ENCODE data around the gene RBPJL.

The RBPJL gene, protein sequence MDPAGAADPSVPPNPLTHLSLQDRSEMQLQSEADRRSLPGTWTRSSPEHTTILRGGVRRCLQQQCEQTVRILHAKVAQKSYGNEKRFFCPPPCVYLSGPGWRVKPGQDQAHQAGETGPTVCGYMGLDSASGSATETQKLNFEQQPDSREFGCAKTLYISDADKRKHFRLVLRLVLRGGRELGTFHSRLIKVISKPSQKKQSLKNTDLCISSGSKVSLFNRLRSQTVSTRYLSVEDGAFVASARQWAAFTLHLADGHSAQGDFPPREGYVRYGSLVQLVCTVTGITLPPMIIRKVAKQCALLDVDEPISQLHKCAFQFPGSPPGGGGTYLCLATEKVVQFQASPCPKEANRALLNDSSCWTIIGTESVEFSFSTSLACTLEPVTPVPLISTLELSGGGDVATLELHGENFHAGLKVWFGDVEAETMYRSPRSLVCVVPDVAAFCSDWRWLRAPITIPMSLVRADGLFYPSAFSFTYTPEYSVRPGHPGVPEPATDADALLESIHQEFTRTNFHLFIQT

DNA sequence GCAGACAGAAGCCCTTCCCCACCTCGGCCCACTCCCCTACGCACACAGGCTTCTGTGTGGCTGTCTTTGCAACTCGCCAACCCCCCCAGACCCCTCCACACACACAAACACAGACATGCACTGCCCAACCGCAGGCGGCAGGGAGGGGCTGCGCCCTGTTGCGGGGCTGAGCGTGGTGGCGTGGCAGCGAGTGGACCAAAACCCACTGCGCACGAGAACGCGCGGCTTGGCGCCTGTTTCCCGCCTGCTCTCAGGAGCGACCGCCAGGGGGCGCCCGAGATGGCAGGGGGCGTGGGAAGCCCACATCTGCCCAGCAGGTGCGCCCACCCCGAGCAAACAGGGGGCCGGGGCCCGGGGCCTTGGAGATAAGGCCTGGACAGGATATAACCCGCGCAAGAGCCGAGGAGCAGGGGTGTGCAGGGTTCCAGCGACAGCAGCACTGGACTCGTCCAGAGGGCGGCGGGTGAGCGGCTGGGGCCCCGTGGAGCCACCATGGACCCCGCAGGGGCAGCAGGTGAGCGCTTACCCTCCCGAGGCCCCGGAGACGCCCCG, at the start of gene RBPJL:
Gene RBPJL, plus strand, starts transcription at position 410 of the 552 bp plus-strand sequence. Its CDS starts 83 bp downstream, at position 493.
- H3K9me3 ChIP-seq: no peaks in the 10 kb centered on the region
- H3K36me3 ChIP-seq: no peaks in the 10 kb centered on the region
- H3K4me3 ChIP-seq (ENCODE audit: low read depth in 1 of 2, low read length in 1 of 2): no peak within 1 kb of the TSS
- peaks cover 3 to 6% of the 10 kb centered on the region in 2 experiments for H3K4me1 ChIP-seq (ENCODE audit: control insufficient read depth in 1 of 2, insufficient read depth in 1 of 2, low read depth in 1 of 2, low read length in 1 of 2)
- H3K27ac ChIP-seq: no peak within 1 kb of the TSS
- TF ChIP-seq, protein P1, sequence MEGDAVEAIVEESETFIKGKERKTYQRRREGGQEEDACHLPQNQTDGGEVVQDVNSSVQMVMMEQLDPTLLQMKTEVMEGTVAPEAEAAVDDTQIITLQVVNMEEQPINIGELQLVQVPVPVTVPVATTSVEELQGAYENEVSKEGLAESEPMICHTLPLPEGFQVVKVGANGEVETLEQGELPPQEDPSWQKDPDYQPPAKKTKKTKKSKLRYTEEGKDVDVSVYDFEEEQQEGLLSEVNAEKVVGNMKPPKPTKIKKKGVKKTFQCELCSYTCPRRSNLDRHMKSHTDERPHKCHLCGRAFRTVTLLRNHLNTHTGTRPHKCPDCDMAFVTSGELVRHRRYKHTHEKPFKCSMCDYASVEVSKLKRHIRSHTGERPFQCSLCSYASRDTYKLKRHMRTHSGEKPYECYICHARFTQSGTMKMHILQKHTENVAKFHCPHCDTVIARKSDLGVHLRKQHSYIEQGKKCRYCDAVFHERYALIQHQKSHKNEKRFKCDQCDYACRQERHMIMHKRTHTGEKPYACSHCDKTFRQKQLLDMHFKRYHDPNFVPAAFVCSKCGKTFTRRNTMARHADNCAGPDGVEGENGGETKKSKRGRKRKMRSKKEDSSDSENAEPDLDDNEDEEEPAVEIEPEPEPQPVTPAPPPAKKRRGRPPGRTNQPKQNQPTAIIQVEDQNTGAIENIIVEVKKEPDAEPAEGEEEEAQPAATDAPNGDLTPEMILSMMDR (IDR thresholded peaks at IDR 0.05): peak; percentile 61
- H3K27me3 ChIP-seq: peaks cover 61% of the 10 kb centered on the region

DNA sequence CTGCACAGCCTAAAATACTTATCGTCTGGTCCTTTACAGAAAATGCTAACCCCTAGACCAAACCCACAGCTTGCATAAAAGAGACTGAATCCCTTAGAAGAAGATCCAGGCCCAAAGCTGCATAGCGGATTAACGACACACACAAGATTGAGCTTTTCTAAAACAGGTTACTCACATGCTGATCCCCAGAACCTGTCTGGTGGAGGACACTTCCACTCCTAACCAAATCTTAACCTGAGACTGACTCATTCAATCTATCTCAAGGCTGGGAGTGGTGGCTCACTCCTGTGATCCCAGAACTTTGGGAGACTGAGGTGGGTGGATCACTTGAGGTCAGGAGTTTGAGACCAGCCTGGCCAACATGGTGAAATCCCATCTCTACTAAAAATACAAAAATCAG, 49.5 kb upstream of the RBPJL start:
- H3K4me3 ChIP-seq (ENCODE audit: low read depth in 1 of 2, low read length in 1 of 2): no peak overlapping the region
- TF ChIP-seq, protein P1 (IDR thresholded peaks at IDR 0.05): no peak
- H3K9me3 ChIP-seq: no peaks in the 10 kb centered on the region
- peaks cover 37% of the 10 kb centered on the region in 2 experiments for H3K4me1 ChIP-seq (ENCODE audit: control insufficient read depth in 1 of 2, insufficient read depth in 1 of 2, low read depth in 1 of 2, low read length in 1 of 2)
- no peaks in the 10 kb centered on the region for H3K36me3 ChIP-seq
- H3K27me3 ChIP-seq: no peaks in the 10 kb centered on the region
- H3K27ac ChIP-seq: no peak overlapping the region

DNA sequence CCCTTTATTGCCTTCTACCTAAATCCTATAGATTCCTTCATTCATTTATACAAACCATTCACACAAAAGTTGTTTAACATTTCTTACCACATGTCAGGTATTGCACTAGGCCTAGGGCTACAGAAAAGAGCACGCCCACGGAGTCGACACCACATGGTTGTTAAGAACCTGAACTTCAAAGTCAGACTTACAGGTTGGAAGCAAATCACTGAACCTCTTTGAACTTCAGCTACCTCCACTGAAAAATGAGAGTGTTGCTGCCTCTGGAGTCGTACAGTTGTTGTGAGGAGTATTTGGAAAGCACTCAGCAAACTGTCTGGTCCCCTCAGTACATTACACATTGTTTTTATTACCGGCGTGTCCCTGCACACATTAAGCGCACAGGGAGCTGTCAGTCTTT, 48.9 kb upstream of the RBPJL start:
- H3K27ac ChIP-seq: no peak overlapping the region
- no peaks in the 10 kb centered on the region for H3K27me3 ChIP-seq
- no peaks in the 10 kb centered on the region for H3K9me3 ChIP-seq
- TF ChIP-seq, protein P1 (IDR thresholded peaks at IDR 0.05): no peak
- no peak overlapping the region for H3K4me3 ChIP-seq (ENCODE audit: low read depth in 1 of 2, low read length in 1 of 2)
- peaks cover 31 to 32% of the 10 kb centered on the region in 2 experiments for H3K4me1 ChIP-seq (ENCODE audit: control insufficient read depth in 1 of 2, insufficient read depth in 1 of 2, low read depth in 1 of 2, low read length in 1 of 2)
- no peaks in the 10 kb centered on the region for H3K36me3 ChIP-seq

DNA sequence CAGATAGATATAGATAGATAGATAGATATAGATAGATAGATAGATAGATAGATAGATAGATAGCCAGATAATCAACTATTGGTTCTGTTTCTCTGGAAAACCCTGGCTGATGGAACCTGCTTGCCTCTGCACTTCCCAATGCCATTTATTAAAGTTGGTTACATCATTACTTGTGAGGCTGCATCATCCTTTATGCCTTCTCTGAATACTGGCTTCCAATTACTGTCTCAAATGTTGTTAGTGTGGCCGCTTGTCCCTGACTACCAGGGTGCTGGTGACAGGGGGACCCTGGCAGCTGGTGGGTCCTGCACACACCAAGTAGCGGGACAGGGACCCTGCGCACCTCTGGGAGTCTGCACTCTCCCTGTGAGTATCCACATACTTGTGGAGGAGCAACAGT, 48.4 kb upstream of the RBPJL start:
- Histone ChIP-seq H3K27me3 (no peaks in the 10 kb centered on the region), H3K36me3 (no peaks in the 10 kb centered on the region), H3K4me3 (ENCODE audit: low read depth in 1 of 2, low read length in 1 of 2) (no peak overlapping the region), H3K27ac (no peak overlapping the region), H3K9me3 (no peaks in the 10 kb centered on the region), H3K4me1 (ENCODE audit: control insufficient read depth in 1 of 2, insufficient read depth in 1 of 2, low read depth in 1 of 2, low read length in 1 of 2) (peaks cover 26% of the 10 kb centered on the region in 2 experiments)
- TF ChIP-seq, protein P1 (IDR thresholded peaks at IDR 0.05): no peak

DNA sequence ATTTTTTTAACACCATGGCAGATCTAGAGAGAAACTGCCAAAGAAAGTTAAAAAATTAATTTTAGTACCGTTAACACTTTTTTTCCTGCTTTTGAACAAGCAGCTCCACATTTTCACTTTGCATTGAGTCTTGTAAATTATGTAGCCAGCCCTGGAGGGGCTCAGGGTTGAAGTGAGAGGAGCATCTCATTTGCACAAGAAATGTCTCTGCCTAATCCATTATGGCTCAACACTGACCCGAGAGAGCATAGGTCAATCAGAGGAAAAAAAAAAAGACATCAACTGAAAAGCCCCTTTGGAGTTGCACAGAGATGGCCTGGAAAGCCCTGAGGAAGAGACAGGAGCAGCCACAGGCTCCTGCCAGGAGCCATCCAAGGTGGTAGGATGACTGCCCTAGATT, 48.0 kb upstream of the RBPJL start:
- H3K36me3 ChIP-seq: no peaks in the 10 kb centered on the region
- H3K4me1 ChIP-seq (ENCODE audit: control insufficient read depth in 1 of 2, insufficient read depth in 1 of 2, low read depth in 1 of 2, low read length in 1 of 2): peaks cover 22% of the 10 kb centered on the region in 2 experiments
- TF ChIP-seq, protein P1 (IDR thresholded peaks at IDR 0.05): no peak
- no peak overlapping the region for H3K4me3 ChIP-seq (ENCODE audit: low read depth in 1 of 2, low read length in 1 of 2)
- H3K9me3 ChIP-seq: no peaks in the 10 kb centered on the region
- H3K27ac ChIP-seq: no peak overlapping the region
- H3K27me3 ChIP-seq: no peaks in the 10 kb centered on the region

Measured in neutrophil (primary cell).